HG03439 (cell line): ENCODE results near the gene SLC29A3.
"Not testable (repeated sequence)": the region's sequence is repeated elsewhere in the genome, so short reads cannot be mapped to it uniquely, and the experiment has no call there.

Experiments used
- ATAC-seq: cut with Tn5 transposase; IDR thresholded peaks from one replicate; pipeline ENCODE4 v1.9.1; 2021; ENCODE audit warnings: mild to moderate bottlenecking, moderate library complexity; ENCODE audit not compliant: unreplicated experiment

Gene SLC29A3

GRCh38 chr10:71283876-71284275 lies 35.2 kb upstream of the SLC29A3 start:
- ATAC-seq: no peak

- ATAC-seq: no peak
Observed at GRCh38 chr10:71284544-71285179, 34.4 kb upstream of the SLC29A3 start.

- ATAC-seq: no peak
Observed at GRCh38 chr10:71285180-71285545, 33.9 kb upstream of the SLC29A3 start.

GRCh38 chr10:71285986-71286385 lies 33.1 kb upstream of the SLC29A3 start:
- ATAC-seq: no peak

GRCh38 chr10:71286521-71287294 lies 32.4 kb upstream of the SLC29A3 start:
- ATAC-seq: no peak

- no peak for ATAC-seq
Observed at GRCh38 chr10:71287456-71287855, 31.6 kb upstream of the SLC29A3 start.

- no peak for ATAC-seq
Observed at GRCh38 chr10:71288461-71288860, 30.6 kb upstream of the SLC29A3 start.

- ATAC-seq: no peak
Observed at GRCh38 chr10:71289421-71290130, 29.5 kb upstream of the SLC29A3 start.

GRCh38 chr10:71290331-71290730 lies 28.7 kb upstream of the SLC29A3 start:
- ATAC-seq: no peak

GRCh38 chr10:71290806-71291527 lies 28.1 kb upstream of the SLC29A3 start:
- ATAC-seq: no peak

- no peak for ATAC-seq
Observed at GRCh38 chr10:71291528-71291900, 27.5 kb upstream of the SLC29A3 start.

- no peak for ATAC-seq
Observed at GRCh38 chr10:71292624-71293445, 26.2 kb upstream of the SLC29A3 start.

- no peak for ATAC-seq
Observed at GRCh38 chr10:71293446-71294084, 25.5 kb upstream of the SLC29A3 start.

- no peak for ATAC-seq
Observed at GRCh38 chr10:71294091-71294561, 24.9 kb upstream of the SLC29A3 start.

GRCh38 chr10:71294856-71295255 lies 24.2 kb upstream of the SLC29A3 start:
- ATAC-seq: no peak

- ATAC-seq: no peak
Observed at GRCh38 chr10:71295641-71296040, 23.4 kb upstream of the SLC29A3 start.

- no peak for ATAC-seq
Observed at GRCh38 chr10:71296086-71296485, 23.0 kb upstream of the SLC29A3 start.

- ATAC-seq: not testable (repeated sequence)
Observed at GRCh38 chr10:71296811-71297210, 22.2 kb upstream of the SLC29A3 start.

GRCh38 chr10:71297343-71297742 lies 21.7 kb upstream of the SLC29A3 start:
- no peak for ATAC-seq
